Caco-2 (cell line): Measurements from ENCODE around the gene SYPL1. TPM values are rescaled to one million over a fixed set of nuclear protein-coding genes. Genes with fewer than 3 reads are reported as not detected.

Experiments
- BruUV-seq: library from RNA; stranded (reverse); fragments of 400-500 nt; replicated peaks from 2 replicates; lab custom pipeline; 2021; lab: Mats Ljungman, UMichigan
- CTCF ChIA-PET: fragments of 300-600 bp; sonication (Branson Sonifier 250); formaldehyde crosslinking; loops from one replicate; lab custom pipeline; 2022; ENCODE audit warnings: antibody characterized with exemption; lab: Charles Lee
- POLR2A ChIA-PET: fragments of 300-600 bp; sonication (Branson Sonifier 250); formaldehyde crosslinking; loops from one replicate; lab custom pipeline; 2022; ENCODE audit warnings: antibody characterized with exemption; lab: Charles Lee
- DNase-seq, 2 experiments: peaks; one replicate each; pipeline versions ENCODE4 v3.0.0 to v3.0.0-alpha.2; 2020 to 2022
- H3K27me3 ChIP-seq: replicated peaks from 2 replicates; pipeline ENCODE4 v1.6.0; 2011; ENCODE audit warnings: low read length; ENCODE audit not compliant: control insufficient read depth, insufficient read depth
- H3K36me3 ChIP-seq: 2 replicates; pipeline ENCODE4 v1.5.1; 2011; ENCODE audit warnings: low read length; ENCODE audit not compliant: control insufficient read depth, insufficient read depth
- H3K4me1 ChIP-seq: fragments of 250-450 bp; sonication (Bioruptor Pico); 2 replicates; pipeline ENCODE4 v1.5.1; 2020; ENCODE audit warnings: mild to moderate bottlenecking
- H3K4me3 ChIP-seq: 2 replicates; pipeline ENCODE4 v1.5.1; 2011; ENCODE audit warnings: low read depth, mild to moderate bottlenecking, control low read depth, low read length
- H3K9me3 ChIP-seq: fragments of 250-450 bp; sonication (Bioruptor Pico); 2 replicates; pipeline ENCODE4 v1.5.1; 2020; ENCODE audit warnings: mild to moderate bottlenecking, moderate library complexity
- H3K27ac Mint-ChIP-seq: one replicate; pipeline ENCODE4 v1.8.0; 2022; ENCODE audit warnings: mixed read lengths; ENCODE audit not compliant: unreplicated experiment
- H3K27me3 Mint-ChIP-seq: one replicate; pipeline ENCODE4 v1.8.0; 2022; ENCODE audit warnings: mixed read lengths; ENCODE audit not compliant: insufficient read depth, unreplicated experiment
- H3K36me3 Mint-ChIP-seq: one replicate; pipeline ENCODE4 v1.8.0; 2022; ENCODE audit warnings: mild to moderate bottlenecking, mixed read lengths; ENCODE audit not compliant: insufficient read depth, unreplicated experiment
- H3K4me1 Mint-ChIP-seq: one replicate; pipeline ENCODE4 v1.8.0; 2022; ENCODE audit warnings: low read depth, mixed read lengths; ENCODE audit not compliant: unreplicated experiment
- H3K4me3 Mint-ChIP-seq: one replicate; pipeline ENCODE4 v1.8.0; 2022; ENCODE audit warnings: mild to moderate bottlenecking, moderate library complexity, mixed read lengths; ENCODE audit not compliant: unreplicated experiment
- H3K9me3 Mint-ChIP-seq: one replicate; pipeline ENCODE4 v1.8.0; 2022; ENCODE audit warnings: mixed read lengths; ENCODE audit not compliant: unreplicated experiment
- intact Hi-C: fragments of 100-400 bp; cut with micrococcal nuclease; formaldehyde crosslinking; loops from one replicate; pipeline ENCODE4 v1.10.0; 2022; ENCODE audit not compliant: unreplicated experiment
- total RNA-seq: library from RNA; stranded (reverse); gene quantifications from 2 replicates; pipeline ENCODE4 v1.2.3, GENCODE V29; 2022
- TF ChIP-seq, protein P1 (sequence below), 2 experiments: fragments of 200-600 bp in 1 of 2; IDR thresholded peaks; 1 replicate in 1 of 2; 2 replicates in 1 of 2; pipeline versions ENCODE4 v1.5.1 to v1.8.0; 2011 to 2022; ENCODE audit warnings: antibody characterized with exemption in 1 of 2, control low read depth in 1 of 2, inconsistent platforms in 1 of 2, low read depth in 1 of 2, low read length in 1 of 2, mild to moderate bottlenecking in 1 of 2, moderate library complexity in 1 of 2; ENCODE audit not compliant: insufficient read depth in 1 of 2, severe bottlenecking in 1 of 2, unreplicated experiment in 1 of 2

Gene SYPL1
- total RNA-seq, 1 experiment from 2014 or later: 81.0 TPM

DNA sequence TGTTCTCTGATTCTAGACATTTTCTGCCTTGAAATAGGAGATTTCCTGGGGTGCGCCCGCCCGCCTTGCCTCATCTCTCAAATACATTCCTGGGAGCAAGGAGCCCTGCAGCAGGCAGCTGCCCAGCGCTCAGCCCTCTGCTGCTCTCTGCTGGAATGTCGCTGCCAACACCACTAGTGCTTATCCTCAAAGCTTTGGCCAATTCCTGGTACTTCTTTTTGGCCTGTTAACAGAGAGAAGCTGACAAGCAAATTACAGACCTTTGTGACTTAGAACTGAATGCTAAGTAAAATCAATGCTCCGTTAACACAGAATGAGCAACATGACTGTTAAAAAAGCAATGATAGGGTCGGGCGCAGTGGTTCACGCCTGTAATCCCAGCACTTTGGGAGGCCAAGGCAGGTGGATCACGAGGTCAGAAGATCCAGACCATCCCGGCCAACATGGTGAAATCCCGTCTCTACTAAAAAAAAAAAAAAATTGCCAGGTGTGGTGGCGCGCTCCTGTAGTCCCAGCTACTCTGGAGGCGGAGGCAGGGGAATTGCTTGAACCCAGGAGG, 41.9 kb upstream of the SYPL1 start:
- no peaks in the 10 kb centered on the region; the same call in 1 of the 2 replicates for H3K9me3 ChIP-seq
- DNase-seq: peak; percentile 79 to 85
- no peak overlapping the region for H3K27ac Mint-ChIP-seq
- ChIA-PET CTCF (interaction anchor here (0.5 to 2.1 kb wide), 14 partner anchors 8 to 219 kb away, joined by 3 to 12 read pairs (median 4); partner anchors contain the start of gene SYPL1), POLR2A (no interaction called here)
- no peaks in the 10 kb centered on the region for H3K36me3 ChIP-seq
- peaks cover 14% of the 10 kb centered on the region for H3K27me3 Mint-ChIP-seq
- H3K4me3 Mint-ChIP-seq: no peak overlapping the region
- TF ChIP-seq, protein P1, sequence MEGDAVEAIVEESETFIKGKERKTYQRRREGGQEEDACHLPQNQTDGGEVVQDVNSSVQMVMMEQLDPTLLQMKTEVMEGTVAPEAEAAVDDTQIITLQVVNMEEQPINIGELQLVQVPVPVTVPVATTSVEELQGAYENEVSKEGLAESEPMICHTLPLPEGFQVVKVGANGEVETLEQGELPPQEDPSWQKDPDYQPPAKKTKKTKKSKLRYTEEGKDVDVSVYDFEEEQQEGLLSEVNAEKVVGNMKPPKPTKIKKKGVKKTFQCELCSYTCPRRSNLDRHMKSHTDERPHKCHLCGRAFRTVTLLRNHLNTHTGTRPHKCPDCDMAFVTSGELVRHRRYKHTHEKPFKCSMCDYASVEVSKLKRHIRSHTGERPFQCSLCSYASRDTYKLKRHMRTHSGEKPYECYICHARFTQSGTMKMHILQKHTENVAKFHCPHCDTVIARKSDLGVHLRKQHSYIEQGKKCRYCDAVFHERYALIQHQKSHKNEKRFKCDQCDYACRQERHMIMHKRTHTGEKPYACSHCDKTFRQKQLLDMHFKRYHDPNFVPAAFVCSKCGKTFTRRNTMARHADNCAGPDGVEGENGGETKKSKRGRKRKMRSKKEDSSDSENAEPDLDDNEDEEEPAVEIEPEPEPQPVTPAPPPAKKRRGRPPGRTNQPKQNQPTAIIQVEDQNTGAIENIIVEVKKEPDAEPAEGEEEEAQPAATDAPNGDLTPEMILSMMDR (IDR thresholded peaks at IDR 0.05; ENCODE audit: insufficient read depth in 1 of 2, low read depth in 1 of 2, low read length in 1 of 2, severe bottlenecking in 1 of 2, unreplicated experiment in 1 of 2): peak; percentile 91 to 93
- H3K27me3 ChIP-seq: no peaks in the 10 kb centered on the region
- no TSS peak for BruUV-seq
- intact Hi-C loops: loop anchor here (1.0 to 10.0 kb wide), 5 partner anchors 41 to 389 kb away; partner anchors contain the start of gene SYPL1
- no peak overlapping the region for H3K4me3 ChIP-seq
- peaks cover 13% of the 10 kb centered on the region for H3K4me1 Mint-ChIP-seq
- H3K9me3 Mint-ChIP-seq: peaks cover 20% of the 10 kb centered on the region
- H3K4me1 ChIP-seq: peaks cover 34% of the 10 kb centered on the region
- H3K36me3 Mint-ChIP-seq: no peaks in the 10 kb centered on the region

DNA sequence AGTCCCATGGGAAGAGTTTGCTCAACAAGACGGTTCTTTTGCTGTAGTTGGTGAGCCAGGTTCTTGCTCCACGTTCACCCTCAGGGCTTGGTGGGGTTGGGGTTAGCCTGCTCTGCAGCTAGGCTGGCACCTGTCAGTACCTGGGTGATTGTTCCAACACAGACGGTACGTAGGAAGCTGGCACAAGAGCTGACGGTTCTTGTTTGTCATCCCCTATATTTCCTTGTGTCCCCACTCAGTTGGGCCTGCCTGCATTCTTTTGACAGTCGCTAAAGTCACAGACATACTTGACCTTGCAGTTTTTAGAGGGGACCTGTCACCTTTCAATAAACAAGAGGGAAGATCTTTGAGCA, 40.2 kb upstream of the SYPL1 start:
- Histone ChIP-seq H3K36me3 (no peaks in the 10 kb centered on the region), H3K4me1 (peaks cover 34% of the 10 kb centered on the region), H3K27me3 (no peaks in the 10 kb centered on the region), H3K9me3 (no peaks in the 10 kb centered on the region), H3K4me3 (no peak overlapping the region)
- TF ChIP-seq, protein P1 (IDR thresholded peaks at IDR 0.05; ENCODE audit: insufficient read depth in 1 of 2, low read depth in 1 of 2, low read length in 1 of 2, severe bottlenecking in 1 of 2, unreplicated experiment in 1 of 2): no peak
- no peak for DNase-seq
- peaks cover 13% of the 10 kb centered on the region for H3K4me1 Mint-ChIP-seq
- no peak overlapping the region for H3K27ac Mint-ChIP-seq
- CTCF ChIA-PET: interaction anchor here (0.7 to 1.3 kb wide), 3 partner anchors 39 to 94 kb away, joined by 3 to 4 read pairs (median 4); no protein-coding TSS in a partner anchor
- intact Hi-C loops: loop anchor here (2.0 to 10.0 kb wide), 4 partner anchors 39 to 387 kb away; partner anchors contain the start of gene SYPL1
- POLR2A ChIA-PET: interaction anchor here (1.1 kb wide), 1 partner anchor 40 kb away, joined by 4 read pairs; the partner anchor contains the start of gene SYPL1
- no peaks in the 10 kb centered on the region for H3K36me3 Mint-ChIP-seq
- no peak overlapping the region for H3K4me3 Mint-ChIP-seq
- peaks cover 9% of the 10 kb centered on the region for H3K27me3 Mint-ChIP-seq
- BruUV-seq: no TSS peak
- H3K9me3 Mint-ChIP-seq: peaks cover 6% of the 10 kb centered on the region

DNA sequence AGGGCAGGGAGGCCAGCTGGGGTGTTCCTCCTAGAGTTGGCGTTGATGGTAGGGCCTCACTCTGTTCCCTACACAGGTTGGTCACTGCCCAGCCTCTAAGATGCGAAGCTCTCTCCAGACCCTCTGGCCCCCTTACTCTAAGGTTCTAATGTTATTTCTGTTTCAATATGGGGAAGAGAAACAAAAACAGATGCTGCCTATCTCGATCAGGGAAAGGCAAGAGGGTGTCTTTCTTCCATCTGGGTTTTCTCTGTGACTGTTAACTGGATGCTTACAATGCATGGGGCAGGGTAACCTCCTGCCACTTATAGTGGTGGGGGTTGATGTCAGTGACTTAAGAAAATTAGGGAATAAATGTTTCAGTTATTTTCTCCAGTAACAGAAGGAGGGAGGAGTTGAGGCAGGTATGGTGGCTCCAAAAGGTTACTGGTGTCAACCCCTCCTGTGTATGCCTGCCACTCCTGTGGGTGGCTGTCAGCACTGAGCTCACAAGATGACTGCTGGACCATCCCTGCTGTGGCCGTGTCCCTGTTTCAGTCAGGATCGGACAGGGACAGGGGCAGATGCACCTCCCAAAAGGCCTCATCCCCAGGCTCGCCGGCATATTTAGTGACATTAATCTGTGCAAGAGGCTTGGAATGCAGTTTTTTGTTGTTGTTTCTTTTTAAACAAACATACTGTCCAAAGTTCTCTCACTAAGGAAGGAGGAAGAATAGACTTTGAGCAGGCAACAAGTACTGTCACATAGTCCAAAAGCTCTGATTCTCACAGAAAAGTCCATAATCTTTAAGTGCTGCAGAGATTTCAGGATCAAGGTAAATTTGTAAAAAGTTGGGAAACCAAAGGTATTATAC, 39.6 kb upstream of the SYPL1 start:
- no TSS peak for BruUV-seq
- peak overlapping the region; percentile 55 for H3K27ac Mint-ChIP-seq
- H3K9me3 ChIP-seq: no peaks in the 10 kb centered on the region
- TF ChIP-seq, protein P1 (IDR thresholded peaks at IDR 0.05; ENCODE audit: insufficient read depth in 1 of 2, low read depth in 1 of 2, low read length in 1 of 2, severe bottlenecking in 1 of 2, unreplicated experiment in 1 of 2): no peak
- peak in 1 of 2 experiments; percentile 16 for DNase-seq
- no peak overlapping the region for H3K4me3 ChIP-seq
- peaks cover under 1% of the 10 kb centered on the region for H3K9me3 Mint-ChIP-seq
- H3K36me3 Mint-ChIP-seq: no peaks in the 10 kb centered on the region
- H3K4me1 Mint-ChIP-seq: peaks cover 13% of the 10 kb centered on the region
- peaks cover 7% of the 10 kb centered on the region for H3K27me3 Mint-ChIP-seq
- CTCF ChIA-PET: interaction anchor here (0.7 to 1.1 kb wide), 2 partner anchors 39 to 93 kb away, joined by 3 to 4 read pairs; no protein-coding TSS in a partner anchor
- intact Hi-C loops: loop anchor here (2.0 to 10.0 kb wide), 4 partner anchors 39 to 387 kb away; partner anchors contain the start of gene SYPL1
- POLR2A ChIA-PET: interaction anchor here (1.1 kb wide), 1 partner anchor 40 kb away, joined by 4 read pairs; the partner anchor contains the start of gene SYPL1
- no peaks in the 10 kb centered on the region for H3K27me3 ChIP-seq
- H3K36me3 ChIP-seq: no peaks in the 10 kb centered on the region
- H3K4me3 Mint-ChIP-seq: no peak overlapping the region
- peaks cover 34% of the 10 kb centered on the region for H3K4me1 ChIP-seq
